Natural killer cell (primary cell): ENCODE measurements around the gene LIMK2. TPM values are rescaled to one million over a fixed set of nuclear protein-coding genes. Genes with fewer than 3 reads are reported as not detected.

Experiments
- ATAC-seq, 3 donors: fragments of 150-1000 bp in 2 of 3; fragments of 200-7000 bp in 1 of 3; cut with Tn5 transposase; 1 replicate in 1 of 3; 2 replicates in 2 of 3; pipeline ENCODE4 v1.10.0; 2021; ENCODE audit warnings: mild to moderate bottlenecking in 2 of 3, moderate library complexity in 2 of 3
- DNase-seq, 2 donors: peaks; one replicate each; pipeline versions ENCODE4 v3.0.0 to v3.0.0-alpha.2; 2013 to 2021; ENCODE audit warnings: mixed read lengths in 1 of 2
- H3K27ac ChIP-seq: one replicate; pipeline ENCODE4 v1.5.1; 2013; ENCODE audit warnings: mild to moderate bottlenecking, low read length
- H3K27me3 ChIP-seq: one replicate; pipeline ENCODE4 v1.6.1; 2013; ENCODE audit warnings: low read length; ENCODE audit not compliant: control insufficient read depth, insufficient read depth
- H3K36me3 ChIP-seq: one replicate; pipeline ENCODE4 v1.6.1; 2013; ENCODE audit warnings: low read length; ENCODE audit not compliant: control insufficient read depth, insufficient read depth
- H3K4me1 ChIP-seq: one replicate; pipeline ENCODE4 v1.6.1; 2013; ENCODE audit warnings: low read length; ENCODE audit not compliant: control insufficient read depth, insufficient read depth
- H3K4me3 ChIP-seq: one replicate; pipeline ENCODE4 v1.5.1; 2013; ENCODE audit warnings: low read length
- H3K9me3 ChIP-seq: one replicate; pipeline ENCODE4 v1.6.1; 2013; ENCODE audit warnings: low read length; ENCODE audit not compliant: control insufficient read depth, insufficient read depth
- H3K27ac Mint-ChIP-seq, 2 donors: one replicate each; pipeline ENCODE4 v1.8.0; 2022; ENCODE audit warnings: mild to moderate bottlenecking in 2 of 2, mixed read lengths in 2 of 2, moderate library complexity in 1 of 2
- H3K27me3 Mint-ChIP-seq, 2 donors: one replicate each; pipeline ENCODE4 v1.8.0; 2022; ENCODE audit warnings: low read depth in 2 of 2, mixed read lengths in 2 of 2
- H3K36me3 Mint-ChIP-seq: one replicate; pipeline ENCODE4 v1.8.0; 2022; ENCODE audit warnings: mixed read lengths
- H3K4me1 Mint-ChIP-seq, 2 donors: one replicate each; pipeline ENCODE4 v1.8.0; 2022; ENCODE audit warnings: mixed read lengths in 2 of 2
- H3K4me3 Mint-ChIP-seq: one replicate; pipeline ENCODE4 v1.8.0; 2022; ENCODE audit warnings: mild to moderate bottlenecking, moderate library complexity, mixed read lengths
- H3K9me3 Mint-ChIP-seq, 2 donors: one replicate each; pipeline ENCODE4 v1.8.0; 2022; ENCODE audit warnings: mixed read lengths in 2 of 2
- CTCF ChIP-seq: fragments of 200-600 bp; IDR thresholded peaks from one replicate; pipeline ENCODE4 v1.8.0; 2022; ENCODE audit warnings: antibody characterized with exemption
- WGBS: methylation state at CpG from one replicate; pipeline ENCODE4 v1.1.7; 2013; ENCODE audit warnings: missing lambda C conversion rate; ENCODE audit not compliant: insufficient coverage; 5-methylcytosine and 5-hydroxymethylcytosine counted together
- intact Hi-C: fragments of 100-400 bp; cut with micrococcal nuclease; formaldehyde crosslinking; loops from one replicate; pipeline ENCODE4 v1.14.2; 2022
- total RNA-seq, 4 donors: library from RNA; stranded (reverse); fragments of 120-200 nt in 1 of 4; gene quantifications; one replicate each; pipeline versions ENCODE4 v1.2.3 to v1.2.4, GENCODE V29; 2013 to 2022

The LIMK2 gene
- total RNA-seq, 3 donors from 2014 or later (not counting 1 experiment from before 2014, with no cell fraction given) = 17.2 to 28.6 (median 19.1) TPM

- H3K27me3 ChIP-seq = no peaks in the 10 kb centered on the region
- Mint-ChIP-seq H3K4me1 (peaks cover 0 to 7% of the 10 kb centered on the region in 2 donors), H3K27ac (no peak overlapping the region), H3K9me3 (no peaks in the 10 kb centered on the region), H3K27me3 (no peaks in the 10 kb centered on the region), H3K36me3 (peaks cover 5% of the 10 kb centered on the region), H3K4me3 (no peak overlapping the region)
- H3K27ac ChIP-seq = no peak overlapping the region
- peaks cover 62% of the 10 kb centered on the region for H3K36me3 ChIP-seq
- WGBS = 97% methylated on average over 69 of the region's 69 CpGs
- no peaks in the 10 kb centered on the region for H3K9me3 ChIP-seq
- DNase-seq = no peak
- no peak for TF ChIP-seq CTCF
- intact Hi-C loops = no loop called here
- ATAC-seq = peak in 1 of 3 donors; percentile 11
- H3K4me1 ChIP-seq = peaks cover 10% of the 10 kb centered on the region
- H3K4me3 ChIP-seq = no peak overlapping the region
These were observed 64.5 kb downstream of the LIMK2 start for GRCh38 chr22:31276426-31277167.

- Mint-ChIP-seq H3K27ac (peak overlapping the region in 1 of 2 donors; percentile 80), H3K4me3 (no peak overlapping the region), H3K27me3 (no peaks in the 10 kb centered on the region), H3K4me1 (peaks cover 0 to 7% of the 10 kb centered on the region in 2 donors), H3K9me3 (no peaks in the 10 kb centered on the region), H3K36me3 (peaks cover 5% of the 10 kb centered on the region)
- Histone ChIP-seq H3K4me3 (no peak overlapping the region), H3K27ac (no peak overlapping the region), H3K4me1 (peaks cover 10% of the 10 kb centered on the region), H3K36me3 (peaks cover 70% of the 10 kb centered on the region), H3K9me3 (no peaks in the 10 kb centered on the region), H3K27me3 (no peaks in the 10 kb centered on the region)
- 92% methylated on average over 4 of the region's 5 CpGs for WGBS
- DNase-seq (peak in 1 of 2 donors; percentile 30), ATAC-seq (no peak)
- intact Hi-C loops = no loop called here
- TF ChIP-seq CTCF = no peak
These were observed 65.6 kb downstream of the LIMK2 start for GRCh38 chr22:31277741-31278140.

- no peaks in the 10 kb centered on the region for H3K27me3 Mint-ChIP-seq
- H3K4me1 ChIP-seq = peaks cover 10% of the 10 kb centered on the region
- H3K36me3 Mint-ChIP-seq = peaks cover 5% of the 10 kb centered on the region
- TF ChIP-seq CTCF = no peak
- ATAC-seq (peak in 1 of 3 donors; percentile 20), DNase-seq (peak in 1 of 2 donors; percentile 53)
- H3K4me3 ChIP-seq = no peak overlapping the region
- 89% methylated on average over 9 of the region's 9 CpGs for WGBS
- H3K36me3 ChIP-seq = peaks cover 71% of the 10 kb centered on the region
- intact Hi-C loops = no loop called here
- peaks cover 0 to 7% of the 10 kb centered on the region in 2 donors for H3K4me1 Mint-ChIP-seq
- peak overlapping the region; percentile 28 for H3K4me3 Mint-ChIP-seq
- no peaks in the 10 kb centered on the region for H3K27me3 ChIP-seq
- no peaks in the 10 kb centered on the region for H3K9me3 ChIP-seq
- peak overlapping the region; percentile 58 to 80 for H3K27ac Mint-ChIP-seq
- peak overlapping the region; percentile 41 for H3K27ac ChIP-seq
- H3K9me3 Mint-ChIP-seq = no peaks in the 10 kb centered on the region
These were observed 66.1 kb downstream of the LIMK2 start for GRCh38 chr22:31278151-31278621.
